SIG-M5 (cell line): Measurements from ENCODE around the gene COG3.

Experiments
- DNase-seq: peaks from one replicate; lab custom pipeline; 2025; lab: John Stamatoyannopoulos, UW

COG3 gene

DNA sequence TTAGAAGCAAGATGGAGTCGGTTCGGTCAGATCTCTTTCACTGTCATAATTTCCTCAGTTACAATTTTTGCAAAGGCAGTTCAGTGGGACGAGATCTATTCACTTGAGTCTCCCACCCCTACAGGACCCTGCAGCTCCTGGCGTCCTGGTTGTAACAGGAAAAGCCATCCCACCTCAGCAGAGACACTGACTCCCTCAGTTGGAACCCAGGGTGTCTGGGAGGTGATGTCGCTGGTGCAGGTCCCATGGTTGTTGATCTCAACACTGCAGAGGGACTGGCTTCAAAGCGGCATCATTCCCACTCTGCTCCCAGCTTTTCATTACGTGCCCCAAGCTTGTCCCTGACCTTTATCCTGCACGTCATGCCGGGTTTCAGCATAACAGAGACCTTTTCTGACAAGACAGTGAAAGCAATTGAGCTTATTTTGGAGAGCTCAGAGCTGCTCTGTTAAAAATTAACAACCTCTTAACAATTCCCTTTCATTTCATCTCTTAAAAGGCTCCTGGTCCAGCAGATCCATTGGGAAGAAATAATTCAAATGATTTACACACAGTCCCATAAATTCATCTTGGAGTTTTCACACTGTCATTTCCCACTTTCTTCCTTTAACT, 17.6 kb upstream of the COG3 start:
- DNase-seq = no peak

DNA sequence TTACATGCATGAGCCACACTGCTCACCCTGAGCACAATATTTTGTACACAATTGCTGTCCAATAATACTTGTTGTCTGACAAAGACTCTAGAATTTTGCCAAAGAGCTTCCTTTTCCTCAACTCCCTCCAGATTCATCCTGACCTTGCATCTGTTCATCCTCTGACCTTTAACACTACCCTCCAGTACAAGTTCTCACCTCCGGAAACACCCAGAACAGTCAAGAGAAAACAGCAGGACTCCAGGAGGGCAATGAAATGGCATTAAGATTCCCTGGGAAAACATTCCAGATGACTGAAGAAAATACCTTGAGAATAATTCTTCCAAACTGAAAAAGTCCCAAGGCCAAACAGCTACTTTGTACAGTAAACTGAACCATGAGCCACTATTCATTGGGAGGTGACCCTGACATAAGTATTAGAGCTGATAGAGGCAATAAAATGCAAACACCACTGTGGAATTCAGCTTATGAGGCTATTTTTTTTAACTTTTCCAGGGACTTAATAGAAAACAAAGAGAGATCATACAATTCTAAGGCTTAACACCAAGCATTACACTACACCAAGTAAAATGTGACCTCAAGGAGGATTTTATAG, 15.7 kb upstream of the COG3 start:
- DNase-seq = no peak

DNA sequence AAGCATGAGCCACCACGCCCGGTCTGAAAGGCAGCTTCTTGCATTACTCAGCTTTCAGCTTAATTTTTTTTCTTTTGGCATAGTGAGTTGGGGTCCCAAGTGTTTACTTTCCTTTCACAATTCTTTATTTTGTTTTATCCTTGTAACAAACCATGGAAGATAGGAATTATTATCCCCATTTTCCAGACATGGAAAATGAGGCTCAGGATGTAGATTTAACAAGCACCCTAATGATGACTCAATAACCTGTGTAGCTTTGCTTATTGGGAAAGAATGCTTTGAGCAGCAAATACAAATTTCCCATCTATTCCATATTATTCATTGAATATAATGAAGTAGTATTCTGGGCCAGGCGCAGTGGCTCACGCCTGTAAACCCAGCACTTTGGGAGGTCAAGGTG, 13.5 kb upstream of the COG3 start:
- no peak for DNase-seq

DNA sequence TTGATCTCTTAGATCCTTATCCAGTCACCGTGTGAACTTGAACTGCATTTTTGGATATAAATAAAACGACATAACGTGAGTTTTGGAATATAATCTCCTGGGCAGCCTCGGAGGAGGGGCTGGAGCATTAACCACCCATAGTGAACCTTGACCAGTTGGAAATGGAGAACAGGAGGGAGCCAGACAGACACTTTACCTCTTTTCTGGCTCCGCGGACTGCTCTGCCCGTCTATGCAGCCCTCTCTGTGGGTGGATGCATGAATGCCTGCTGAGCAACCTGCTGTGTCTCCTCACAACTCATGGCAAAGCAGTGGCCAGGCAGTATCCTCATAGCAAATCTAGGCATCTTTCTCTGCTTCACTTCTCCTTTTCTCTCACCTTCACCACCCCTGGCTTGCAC, 10.5 kb upstream of the COG3 start:
- DNase-seq = no peak

DNA sequence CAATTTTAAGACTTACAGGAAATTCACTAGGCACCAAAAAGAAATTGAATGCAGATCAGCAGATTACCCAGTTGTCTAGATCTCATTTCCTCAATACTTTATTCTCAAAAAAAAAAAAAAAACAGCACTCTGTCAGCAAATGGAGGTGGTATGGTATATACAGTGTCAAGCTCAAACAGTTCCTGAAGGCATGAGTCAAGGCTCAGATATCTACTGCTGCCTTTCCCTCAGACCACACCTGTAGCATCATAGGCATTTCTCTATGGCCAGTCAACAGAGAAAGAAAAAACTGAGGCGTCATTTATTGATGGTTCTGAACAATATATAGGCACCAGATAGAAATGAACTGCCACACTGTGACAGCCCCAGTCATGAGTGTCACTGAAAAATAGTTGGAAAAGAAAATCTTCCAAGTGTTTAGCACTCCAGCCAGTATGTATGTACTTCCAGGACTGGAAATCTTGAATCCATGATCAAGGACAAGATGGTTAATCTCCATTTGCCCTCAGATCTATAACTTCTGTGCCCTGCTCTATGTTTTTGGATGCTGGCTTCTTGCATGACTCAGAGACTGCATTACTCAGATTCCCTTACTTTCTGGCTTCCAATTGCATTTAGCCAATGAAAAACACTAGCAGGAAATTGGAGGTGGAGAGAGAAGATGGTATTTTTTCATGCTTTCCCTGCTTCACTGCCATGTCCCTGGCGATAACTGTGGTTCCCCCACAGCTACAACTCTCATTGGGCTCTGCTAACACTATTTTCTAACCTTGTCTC, 8.4 kb upstream of the COG3 start:
- DNase-seq = no peak

DNA sequence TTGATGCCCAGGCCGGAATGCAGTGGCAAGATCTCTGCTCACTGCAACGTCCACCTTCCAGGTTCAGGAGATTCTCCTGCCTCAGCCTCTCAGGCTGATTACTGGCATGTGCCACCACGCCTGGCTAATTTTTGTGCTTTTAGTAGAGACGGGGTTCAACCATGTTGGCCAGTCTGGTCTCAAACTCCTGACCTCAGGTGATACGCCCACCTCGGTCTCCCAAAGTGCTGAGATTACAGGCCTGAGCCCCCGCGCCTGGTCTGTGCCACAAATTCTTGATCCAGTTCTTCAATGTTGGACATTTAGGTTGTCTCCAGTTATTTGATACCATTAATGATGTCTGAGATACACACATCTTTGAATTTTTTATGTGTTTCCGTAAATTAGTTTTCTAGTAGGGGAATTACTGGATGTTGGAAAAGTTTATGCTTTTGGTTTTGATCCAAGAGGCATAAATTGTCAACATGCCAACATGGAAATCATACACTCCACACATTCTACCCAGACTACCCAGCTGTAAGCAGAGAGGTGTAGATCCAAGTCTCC, 525 bp upstream of the COG3 start:
- no peak for DNase-seq

DNA sequence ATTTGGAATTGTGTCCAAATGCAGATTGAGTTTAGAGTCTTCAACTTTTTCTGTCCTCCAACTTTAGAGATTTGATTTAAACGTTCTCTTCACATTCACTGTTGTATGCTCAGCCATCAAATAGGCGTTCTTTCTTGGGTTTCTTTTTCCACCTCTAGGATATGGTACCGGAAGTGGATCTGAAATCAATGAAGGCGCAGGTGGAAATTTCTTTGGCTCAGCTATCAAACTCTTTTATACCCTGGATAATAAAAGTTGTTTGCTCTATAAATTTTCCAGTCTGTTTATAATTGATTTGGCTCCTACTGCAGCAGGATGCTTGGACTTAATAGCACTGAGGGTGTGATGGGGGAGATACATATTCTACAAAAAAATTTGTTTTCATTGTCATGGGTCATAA, 1.6 kb downstream of the COG3 start:
- DNase-seq = no peak

DNA sequence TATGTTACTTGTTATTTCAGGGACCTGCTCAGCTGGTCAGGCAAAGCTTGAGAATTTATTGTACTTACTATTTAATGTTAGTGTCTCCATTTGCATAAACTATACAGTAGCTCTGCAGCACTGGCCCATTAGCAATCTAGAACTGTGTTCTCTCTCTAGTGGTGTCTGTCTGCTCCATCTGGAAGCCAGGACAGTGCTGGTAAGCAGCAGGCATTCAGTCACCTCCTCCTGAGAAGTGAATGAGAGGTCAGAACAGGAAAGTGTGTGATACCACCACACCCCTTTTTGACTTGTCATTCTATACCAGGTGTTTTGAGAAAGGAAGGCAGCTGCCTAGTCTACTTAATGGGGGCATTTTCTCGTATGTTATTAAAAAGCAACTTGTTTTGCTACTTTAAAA, 3.9 kb downstream of the COG3 start:
- no peak for DNase-seq

DNA sequence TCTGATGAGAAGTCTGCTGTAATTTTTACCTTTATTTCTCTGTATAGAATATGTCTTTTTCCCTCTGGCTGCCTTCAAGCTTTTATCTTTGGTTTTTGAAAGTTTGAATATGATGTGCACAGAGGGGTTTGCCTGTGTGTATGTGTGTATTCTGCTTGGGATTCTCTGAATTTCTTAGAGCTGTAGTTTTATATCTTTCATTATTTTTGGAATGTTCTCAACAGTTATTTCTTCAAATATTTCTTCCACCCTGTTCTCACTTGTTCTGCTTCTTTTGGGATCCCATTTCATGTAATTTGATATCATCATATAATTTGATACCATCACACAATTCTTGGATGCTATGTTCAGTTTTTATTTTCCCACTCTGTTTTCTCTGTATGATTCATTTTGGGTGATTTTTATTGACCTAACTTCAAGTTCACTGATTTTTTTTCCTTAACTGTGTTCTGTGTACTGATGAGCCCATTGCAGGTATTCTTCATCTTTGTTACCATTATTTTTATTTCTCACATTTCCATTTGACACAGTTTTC, 7.5 kb downstream of the COG3 start:
- DNase-seq = no peak

DNA sequence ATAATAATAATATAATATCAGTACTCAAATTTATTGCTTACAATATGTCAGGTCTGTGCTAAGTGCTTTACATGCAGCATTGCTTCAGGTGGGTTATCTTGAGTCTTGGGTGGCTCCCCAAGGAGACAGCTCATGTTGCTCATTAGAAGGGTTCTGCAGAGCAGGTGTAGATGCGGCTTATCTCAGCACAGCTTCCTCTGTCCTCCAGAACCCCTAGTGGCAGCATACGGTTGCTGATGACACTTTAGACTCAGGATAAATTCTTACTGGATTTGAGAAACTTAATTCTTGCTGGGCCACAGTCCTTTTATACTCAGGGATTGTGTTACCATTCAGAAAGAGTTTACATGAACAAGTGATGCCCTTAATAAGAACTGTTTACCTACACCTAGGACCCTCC, 8.9 kb downstream of the COG3 start:
- DNase-seq = no peak

DNA sequence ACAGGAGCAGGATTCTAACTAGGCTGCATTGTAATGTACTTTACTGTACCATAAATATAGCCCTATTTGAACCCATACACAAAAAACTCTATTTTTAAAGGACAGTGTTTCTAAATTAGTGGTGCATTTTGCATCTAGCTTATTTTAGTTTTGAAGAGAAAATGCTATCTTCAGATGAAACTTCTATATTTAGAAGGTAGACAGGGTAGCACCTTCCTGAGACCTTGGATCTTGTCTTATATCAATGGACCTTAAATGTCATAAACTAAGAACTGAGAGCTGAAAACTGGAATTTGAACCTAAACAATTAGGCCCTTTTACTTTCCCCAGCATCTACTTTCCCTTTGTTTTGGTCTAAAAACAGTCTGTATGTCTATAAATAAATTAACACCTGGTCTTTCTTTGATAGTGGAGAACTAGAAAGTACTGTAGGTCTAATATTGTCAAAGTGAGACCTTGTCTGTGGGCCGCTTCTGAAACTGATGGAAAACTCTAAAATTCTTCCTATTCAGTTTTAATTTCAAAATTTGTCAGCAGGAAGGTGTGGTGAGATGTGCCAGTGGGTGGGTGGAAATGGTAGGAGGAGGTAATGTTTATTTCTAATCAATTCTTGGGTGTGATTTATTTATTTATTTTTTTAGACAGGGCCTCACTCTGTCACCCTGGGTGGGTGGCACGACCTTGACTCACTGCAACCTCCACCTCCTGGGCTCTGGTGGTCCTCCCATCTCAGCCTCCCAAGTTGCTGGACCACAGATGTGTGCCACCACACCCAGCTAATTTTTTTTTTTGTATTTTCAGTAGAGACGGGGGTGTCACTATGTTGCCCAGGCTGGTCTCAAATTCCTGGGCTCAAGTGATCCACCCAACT, 10.1 kb downstream of the COG3 start:
- no peak for DNase-seq

DNA sequence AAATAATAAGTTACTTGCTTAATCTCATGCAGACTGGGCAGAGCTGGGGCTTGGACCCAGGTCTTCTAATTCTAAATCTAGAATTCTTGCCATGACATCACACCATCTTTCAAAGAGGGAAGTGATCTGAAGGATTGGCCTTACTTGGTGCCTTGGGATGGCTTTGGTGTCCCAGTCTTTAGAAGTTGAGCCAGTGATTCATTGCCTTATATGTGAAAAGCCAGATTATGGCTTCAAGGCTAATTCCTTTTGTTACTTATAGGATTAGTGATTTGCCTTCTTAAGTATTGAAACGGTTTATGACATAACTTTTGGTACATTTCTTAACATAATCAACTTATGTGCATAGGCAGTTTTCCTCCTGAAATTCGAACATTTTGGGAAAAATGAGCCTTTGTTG, 14.9 kb downstream of the COG3 start:
- DNase-seq = no peak

DNA sequence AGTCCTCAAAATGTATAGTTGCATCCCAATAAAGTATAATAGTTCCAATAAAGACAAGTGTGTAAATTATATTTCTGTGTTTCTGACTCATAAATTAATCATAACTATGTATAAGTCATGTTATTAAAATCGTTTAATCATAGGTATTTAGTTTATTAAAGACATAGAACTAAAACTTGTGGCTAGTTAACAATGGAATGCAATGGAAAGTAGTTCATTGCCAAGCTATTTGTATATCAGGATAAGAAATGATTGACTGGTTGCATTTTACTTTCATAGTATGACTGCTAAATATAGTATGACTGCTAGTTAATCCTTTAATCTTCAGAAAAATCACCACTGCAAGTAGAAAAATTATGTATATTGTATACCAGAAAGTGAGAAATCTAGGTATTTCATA, 16.9 kb downstream of the COG3 start:
- DNase-seq = no peak

DNA sequence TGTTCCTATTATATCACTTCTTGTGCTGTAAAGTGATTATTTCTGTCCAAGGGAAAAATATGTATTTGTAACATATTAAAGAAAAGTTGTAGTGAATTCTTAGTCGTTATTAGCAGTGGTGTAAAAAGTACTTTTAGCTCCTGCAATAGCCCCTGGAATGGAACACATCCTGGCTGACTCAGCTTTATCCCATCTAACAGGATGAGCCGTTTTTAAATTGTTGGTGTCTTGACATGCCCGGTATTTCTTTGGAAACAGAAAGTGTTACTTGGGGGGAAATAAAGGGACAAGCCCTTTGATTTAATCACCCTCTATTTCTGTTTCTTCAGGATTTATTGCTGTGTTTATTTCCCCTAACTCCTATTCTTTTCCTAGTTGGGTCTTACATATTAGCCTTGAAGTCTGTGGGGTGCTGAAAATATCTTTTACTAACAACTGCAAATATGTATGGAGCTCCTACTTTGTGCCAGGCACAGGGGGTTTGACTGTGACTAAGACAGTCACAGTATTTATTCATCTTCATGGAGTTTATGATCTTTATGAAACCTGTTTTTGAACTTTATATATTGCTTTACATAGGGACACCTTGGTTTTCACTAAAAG, 17.9 kb downstream of the COG3 start:
- no peak for DNase-seq

DNA sequence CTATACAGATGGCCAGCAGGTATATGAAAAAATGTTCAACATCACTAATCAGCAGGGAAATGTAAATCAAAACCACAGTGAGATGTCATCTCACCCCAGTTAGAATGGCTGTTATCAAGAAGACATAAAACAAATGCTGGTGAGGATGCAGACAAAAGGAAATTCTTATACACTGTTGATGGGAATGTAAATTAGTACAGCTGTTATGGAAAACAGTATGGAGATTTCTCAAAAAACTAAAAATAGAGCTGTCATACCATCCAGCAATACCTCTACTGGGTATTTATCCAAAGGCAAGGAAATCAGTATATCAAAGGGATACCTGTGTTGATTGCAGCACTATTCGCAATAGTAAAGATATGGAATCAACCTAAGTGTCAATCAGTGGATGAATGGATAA, 22.9 kb downstream of the COG3 start:
- DNase-seq = no peak

DNA sequence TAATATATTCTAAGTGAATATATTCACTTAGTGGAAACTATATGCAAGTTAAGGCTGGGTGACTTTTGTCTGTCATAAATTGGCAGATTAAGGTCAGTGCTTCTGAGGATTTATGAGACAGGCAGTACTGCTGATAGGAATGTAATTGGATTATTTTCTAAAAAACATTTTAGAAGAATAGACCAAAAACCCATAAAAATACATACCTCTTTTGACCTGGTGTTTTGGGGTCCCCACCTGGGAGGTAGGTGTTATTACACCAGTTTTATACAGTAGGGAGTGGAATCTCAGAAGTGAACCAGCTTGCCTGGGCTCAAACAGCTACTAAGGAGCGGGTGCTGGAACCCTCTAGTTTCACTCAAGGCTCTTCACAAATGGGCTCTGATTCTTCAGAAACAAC, 25.3 kb downstream of the COG3 start:
- DNase-seq = no peak

DNA sequence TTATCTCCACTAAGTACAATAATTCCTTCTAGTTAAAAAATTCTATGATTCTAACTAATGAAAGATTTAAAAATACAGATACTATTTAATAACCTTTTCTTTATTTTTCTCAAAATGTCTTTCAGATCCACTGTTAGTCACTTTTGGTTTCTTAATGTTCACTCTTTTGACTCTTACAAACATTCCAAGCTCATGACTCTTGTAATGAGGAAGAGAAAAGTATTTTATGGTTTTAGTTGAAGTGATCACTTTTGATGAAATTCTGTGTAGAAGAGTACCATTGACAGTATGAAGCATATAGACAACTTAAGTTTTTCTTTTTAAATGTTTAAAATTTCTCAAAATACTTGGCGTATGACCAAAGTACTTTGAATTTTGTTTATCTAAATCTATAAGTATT, 27.8 kb downstream of the COG3 start:
- DNase-seq = no peak

DNA sequence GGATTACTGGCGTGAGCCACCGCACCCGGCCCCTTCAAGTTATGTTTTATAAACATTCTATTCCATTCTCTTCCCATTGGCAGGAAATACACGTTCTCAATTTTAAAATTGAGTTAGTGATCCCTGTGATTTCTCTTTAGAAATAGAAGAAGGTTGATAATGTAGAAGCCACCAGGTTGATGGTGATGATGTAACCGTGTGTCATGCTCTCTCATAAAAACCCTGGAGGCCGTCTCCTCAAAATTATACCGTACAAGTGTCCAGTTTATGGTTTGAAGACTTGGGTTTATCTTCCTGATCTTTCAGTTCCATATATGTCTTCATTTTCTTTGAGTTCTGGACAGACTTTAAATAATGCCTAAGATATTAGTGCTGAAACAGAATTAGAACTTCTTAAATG, 32.2 kb downstream of the COG3 start:
- no peak for DNase-seq

DNA sequence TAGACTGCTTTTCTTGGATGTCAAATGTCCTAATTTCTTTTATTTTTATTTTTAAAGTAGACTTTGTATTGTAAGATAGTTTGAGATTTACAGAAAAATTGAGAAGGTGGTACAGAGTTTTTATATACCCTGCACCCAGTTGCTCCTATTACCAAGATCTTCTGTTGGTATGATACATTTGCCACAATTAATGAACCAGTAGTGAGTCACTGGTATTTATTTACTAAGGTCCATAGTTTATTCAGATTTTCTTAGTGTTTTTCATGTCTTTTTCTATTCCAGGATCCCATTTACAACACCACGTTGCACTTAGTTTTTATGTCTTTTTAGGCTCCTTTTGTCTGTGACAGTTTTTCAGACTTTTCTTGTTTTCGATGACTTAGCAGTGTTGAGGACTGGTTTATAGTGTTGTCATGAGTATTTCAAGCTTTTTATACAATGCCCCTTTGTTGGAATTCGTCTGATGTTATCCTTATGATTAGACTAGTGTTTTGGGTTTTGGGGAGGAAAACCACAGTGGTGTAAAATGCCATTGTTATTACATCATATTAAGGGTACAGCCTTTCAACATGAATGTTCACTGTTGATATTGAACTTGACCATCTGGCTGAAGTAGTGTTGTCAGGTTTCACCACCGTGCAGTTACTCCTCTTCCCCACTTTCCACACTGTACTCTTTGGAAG, 35.9 kb downstream of the COG3 start:
- DNase-seq = no peak

DNA sequence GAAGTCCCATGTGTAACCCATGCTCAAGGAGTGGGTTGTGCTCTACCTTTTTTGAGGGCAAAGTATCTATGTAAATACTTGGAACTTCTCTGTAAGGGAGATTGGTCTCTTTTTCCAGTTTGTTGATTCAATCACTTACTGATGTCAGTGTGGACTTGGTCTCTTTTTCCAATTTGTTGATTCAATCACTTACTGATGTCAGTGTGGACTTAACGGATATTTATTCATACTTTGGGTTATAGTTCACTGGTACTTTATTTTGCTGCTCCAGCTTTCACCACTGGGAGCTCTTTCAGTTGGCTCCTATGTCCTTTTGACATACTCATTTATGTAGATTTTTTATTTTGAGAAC, 36.4 kb downstream of the COG3 start:
- no peak for DNase-seq

DNA sequence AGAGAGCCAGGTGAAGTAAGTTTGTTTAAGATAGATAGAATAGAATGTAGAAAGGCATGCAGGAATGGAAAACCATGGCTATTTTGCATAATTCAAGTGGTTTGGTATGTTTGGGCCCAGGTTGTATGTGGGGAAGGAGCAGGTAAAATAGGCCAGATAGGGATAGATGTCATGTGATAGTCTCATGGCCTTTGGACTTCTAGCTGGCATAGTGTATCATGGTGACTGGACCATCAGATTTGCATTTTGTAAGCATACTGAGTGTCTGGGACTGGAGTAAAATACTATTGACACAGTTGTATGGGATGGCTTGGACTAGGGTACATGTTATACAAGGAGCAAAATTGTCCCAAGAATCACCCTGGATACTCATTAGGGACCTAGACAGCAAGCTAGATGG, 38.9 kb downstream of the COG3 start:
- DNase-seq = no peak
